Retinal pigment epithelial cell (primary cell): Measurements from ENCODE around the gene GRIA2.

ENCODE experiments used
- DNase-seq: peaks from one replicate; pipeline ENCODE4 v3.0.0-alpha.2; 2010; ENCODE audit warnings: low read depth
- H3K4me3 ChIP-seq: 2 replicates; pipeline ENCODE4 v1.5.1; 2011; ENCODE audit warnings: mild to moderate bottlenecking, low read length, control low read depth, moderate library complexity
- CTCF ChIP-seq: conservative IDR thresholded peaks from 2 replicates; pipeline ENCODE4 v1.5.1; 2011; ENCODE audit warnings: low read depth, low read length, control low read depth, inconsistent platforms

The GRIA2 gene

GRCh38 chr4:157217708-157218107 is 2.8 kb upstream of the GRIA2 start:
- peak; percentile 62 for TF ChIP-seq CTCF
- H3K4me3 ChIP-seq, result no peak overlapping the region
- DNase-seq, result no peak

DNA sequence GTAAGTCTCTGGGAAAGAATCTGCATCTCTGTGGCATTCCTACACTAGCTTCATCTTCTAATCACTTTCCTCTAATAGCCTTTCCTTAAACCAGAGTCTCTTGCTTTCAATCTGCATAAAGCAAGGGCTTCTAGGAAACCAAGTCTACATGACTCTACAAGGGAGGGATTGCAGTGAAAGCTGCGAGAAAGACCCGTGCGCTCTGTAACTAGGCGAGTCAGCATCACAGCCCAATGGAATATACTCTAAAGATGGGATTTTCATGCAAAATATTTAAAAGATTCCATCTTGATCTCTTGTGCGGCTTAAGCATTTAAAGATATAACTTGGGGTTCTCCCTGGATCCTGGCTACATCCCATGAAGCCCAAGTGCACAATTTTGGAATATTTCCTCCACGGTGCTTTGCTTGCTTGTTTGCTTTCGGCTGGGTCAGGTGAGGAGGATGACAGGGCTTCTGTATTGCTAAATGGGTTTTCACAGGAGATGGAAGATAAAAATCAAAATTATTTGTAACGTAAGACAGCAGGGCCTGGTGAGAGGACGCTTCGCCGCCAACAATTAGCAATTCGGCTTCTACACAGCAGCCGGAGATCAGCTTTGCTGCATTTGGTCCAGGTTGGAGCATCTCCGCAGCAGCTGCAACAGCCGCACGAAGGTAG is 687 bp upstream of the GRIA2 start:
- no peak for TF ChIP-seq CTCF
- H3K4me3 ChIP-seq, result no peak overlapping the region
- DNase-seq, result no peak

DNA sequence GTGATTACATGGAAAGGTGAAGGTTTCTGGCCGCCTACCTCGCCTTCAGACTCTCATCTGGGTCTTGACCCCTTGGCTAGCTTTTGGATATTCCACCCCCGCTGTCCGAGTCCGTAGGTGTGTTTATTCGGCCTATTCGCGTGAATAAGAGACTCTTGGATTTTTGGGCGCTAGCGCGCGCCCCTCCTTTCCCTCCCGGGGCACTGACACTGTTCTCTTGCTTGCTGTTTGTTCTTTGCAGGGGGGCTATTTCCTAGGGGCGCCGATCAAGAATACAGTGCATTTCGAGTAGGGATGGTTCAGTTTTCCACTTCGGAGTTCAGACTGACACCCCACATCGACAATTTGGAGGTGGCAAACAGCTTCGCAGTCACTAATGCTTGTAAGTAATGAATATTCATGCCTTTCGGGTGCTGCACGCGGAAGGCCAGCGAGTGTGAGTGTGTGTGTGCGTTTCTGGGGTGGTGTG is 932 bp downstream of the GRIA2 start:
- peak overlapping the region; percentile 80 for H3K4me3 ChIP-seq
- TF ChIP-seq CTCF, result no peak
- DNase-seq, result no peak

DNA sequence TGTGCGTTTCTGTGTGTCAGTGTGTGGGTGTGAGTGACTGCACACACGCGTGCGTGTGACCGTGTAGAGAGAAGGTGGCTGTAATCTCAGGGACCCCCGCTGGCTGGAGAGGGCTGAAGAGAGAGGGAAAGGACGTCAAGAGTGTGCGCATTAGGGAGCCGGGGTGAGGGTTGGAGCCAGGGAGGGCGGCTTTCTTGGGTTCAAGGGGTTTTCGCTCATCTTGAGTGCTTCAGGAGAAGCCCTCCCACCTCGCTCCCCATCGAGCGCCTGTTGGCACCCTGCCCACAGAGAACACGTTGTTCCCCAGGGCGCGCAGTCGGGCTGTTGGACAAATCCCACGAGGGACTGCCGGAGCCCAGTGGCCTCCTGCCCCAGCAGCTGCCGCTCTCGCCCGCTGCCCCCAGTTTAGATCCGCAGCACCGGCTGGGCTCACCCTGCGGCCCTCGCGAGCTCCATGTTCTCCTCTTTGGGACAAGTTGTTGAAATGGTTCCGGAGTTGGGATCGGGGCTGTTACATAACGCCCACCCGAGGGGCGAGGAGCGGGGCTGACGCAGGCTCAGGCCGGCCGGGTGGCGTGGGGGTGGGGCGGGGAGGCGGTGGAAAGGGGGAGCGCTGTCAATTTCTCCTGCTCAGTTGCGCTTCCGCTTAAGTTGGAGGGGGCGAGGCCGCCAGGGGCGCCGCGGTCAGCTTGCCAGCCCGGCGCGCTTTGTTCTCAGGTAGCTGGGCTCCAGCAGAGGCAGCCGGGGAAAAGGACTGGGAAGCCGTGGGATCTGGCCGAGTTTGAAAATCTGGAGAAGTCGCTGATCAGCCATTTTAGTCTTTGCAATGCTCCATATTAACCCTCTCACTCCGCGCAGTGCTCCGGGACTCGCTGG is 1.6 kb downstream of the GRIA2 start:
- no peak for DNase-seq
- peak overlapping the region; percentile 80 for H3K4me3 ChIP-seq

DNA sequence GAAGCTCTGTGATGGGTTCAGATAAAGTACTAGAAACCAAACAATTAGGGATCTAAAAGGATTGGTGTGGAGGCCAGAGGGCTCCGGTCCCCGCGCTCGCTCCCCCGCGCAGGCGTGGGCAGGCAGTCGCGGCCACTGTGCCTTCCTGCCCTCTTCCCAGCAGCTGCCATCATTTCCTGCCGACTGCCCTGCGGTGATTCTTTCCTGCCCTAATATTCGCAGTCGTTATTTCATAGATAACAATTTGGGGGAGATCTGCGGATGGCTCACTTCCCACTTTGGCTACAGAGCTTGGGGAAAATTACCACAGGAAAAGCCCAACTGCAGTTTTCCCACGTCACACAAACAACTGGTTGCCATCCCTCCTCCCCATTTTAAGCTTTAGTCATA is 2.2 kb downstream of the GRIA2 start:
- DNase-seq, result no peak
- H3K4me3 ChIP-seq, result peak overlapping the region; percentile 80
- no peak for TF ChIP-seq CTCF

More for the DNA sequence above, 1.6 kb downstream of the GRIA2 start:
- TF ChIP-seq CTCF, result peak; percentile 38

DNA sequence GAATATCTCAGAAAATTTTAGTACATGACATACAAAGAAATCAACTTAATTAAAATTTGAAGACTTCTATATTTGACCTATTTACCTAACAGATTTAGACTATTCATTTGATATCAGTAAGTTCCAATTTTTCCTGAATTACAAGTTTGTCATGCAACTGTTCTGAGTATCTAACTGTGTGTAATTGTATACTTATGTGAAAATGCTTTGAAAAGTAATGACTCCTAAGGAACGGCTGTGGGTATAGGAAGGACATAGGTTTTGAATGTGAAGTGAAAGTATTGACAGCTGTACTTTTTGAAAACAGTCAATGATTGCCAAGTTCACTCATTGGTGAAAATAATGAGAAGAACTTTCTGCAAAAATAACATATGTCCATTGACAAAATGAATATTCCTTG is 2.9 kb downstream of the GRIA2 start:
- no peak for TF ChIP-seq CTCF
- no peak for DNase-seq
- no peak overlapping the region for H3K4me3 ChIP-seq

GRCh38 chr4:157225096-157225495 is 4.6 kb downstream of the GRIA2 start:
- no peak for TF ChIP-seq CTCF
- no peak overlapping the region for H3K4me3 ChIP-seq
- DNase-seq, result no peak
